ENCODE data around the gene BBS4. TPM values are rescaled to one million over a fixed set of nuclear protein-coding genes. Genes with fewer than 3 reads are reported as not detected.
"Not testable (repeated sequence)": the region's sequence is repeated elsewhere in the genome, so short reads cannot be mapped to it uniquely, and the experiment has no call there.

Gene BBS4
- total and polyA plus RNA-seq, 2 of the 4 experiments (the other 2 are of a cell fraction): 15.8 to 21.0 TPM

DNA sequence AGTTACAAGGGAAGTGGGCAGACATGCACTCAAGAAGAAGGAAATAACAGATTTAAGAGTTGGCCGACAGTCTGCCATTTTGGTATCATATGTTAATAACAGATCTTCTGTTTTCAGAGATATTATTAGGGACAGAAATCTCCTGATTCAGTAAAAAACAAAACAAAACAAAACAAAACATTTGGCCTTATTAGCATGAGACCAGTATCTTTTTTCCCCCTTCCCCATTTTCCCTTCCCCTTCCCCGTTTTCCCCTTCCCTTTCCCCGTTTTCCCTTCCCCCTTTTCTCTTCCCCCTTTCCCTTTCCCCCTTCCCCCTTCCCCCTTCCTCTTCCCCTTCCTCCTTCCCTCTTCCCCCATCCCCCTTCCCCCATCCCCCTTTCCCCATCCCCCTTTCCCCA lies 39.4 kb downstream of the BBS4 start:
- Histone ChIP-seq H3K9me1 (ENCODE audit: insufficient read depth, low read length) (no peaks in the 10 kb centered on the region), H2BK15ac (ENCODE audit: low read depth, low read length) (no peak overlapping the region), H4K5ac (ENCODE audit: low read depth, low read length) (no peak overlapping the region), H4K8ac (ENCODE audit: low read depth in 2 of 2, low read length in 2 of 2) (no peak overlapping the region), H3K4ac (ENCODE audit: low read depth, low read length) (no peak overlapping the region), H3K27ac (ENCODE audit: insufficient read depth, low read length) (no peak overlapping the region), H3K56ac (ENCODE audit: extremely low read depth, insufficient read depth, low read length) (no peak overlapping the region), H3K27me3 (ENCODE audit: control insufficient read depth, insufficient read depth, low read length) (no peaks in the 10 kb centered on the region), H3K4me1 (ENCODE audit: control insufficient read depth, insufficient read depth, low read length) (no peaks in the 10 kb centered on the region), H3K18ac (ENCODE audit: low read depth, low read length) (no peak overlapping the region), H2BK120ac (ENCODE audit: low read depth, low read length) (no peak overlapping the region), H2BK20ac (ENCODE audit: low read depth, low read length) (no peak overlapping the region), H2AK9ac (replicated peaks; ENCODE audit: low read depth, low read length, poor library complexity) (no peak overlapping the region), H2BK5ac (ENCODE audit: low read depth, low read length, poor library complexity, severe bottlenecking) (no peak overlapping the region), H2AK5ac (ENCODE audit: low read depth, low read length) (no peak overlapping the region), H4K20me1 (ENCODE audit: insufficient read depth, low read length) (no peaks in the 10 kb centered on the region), H3K9ac (ENCODE audit: low read depth, low read length) (no peak overlapping the region), H3K4me3 (ENCODE audit: insufficient read depth, low read depth, low read length) (no peak overlapping the region), H3K23ac (ENCODE audit: low read depth, low read length) (no peak overlapping the region), H3K79me1 (ENCODE audit: low read depth in 1 of 2, low read length in 2 of 2) (no peaks in the 10 kb centered on the region), H3K14ac (replicated peaks; ENCODE audit: low read depth, low read length) (no peak overlapping the region), H3K36me3 (ENCODE audit: control insufficient read depth, insufficient read depth, low read length) (no peaks in the 10 kb centered on the region), H3K4me2 (ENCODE audit: low read depth, low read length) (no peak overlapping the region), H4K91ac (ENCODE audit: insufficient read depth, low read depth, low read length) (no peak overlapping the region), H2AFZ (replicated peaks; ENCODE audit: low read length, poor library complexity) (no peak overlapping the region), H3K9me3 (ENCODE audit: control insufficient read depth, insufficient read depth, low read length) (no peaks in the 10 kb centered on the region)
- no TSS peak for BruUV-seq (replicated peaks)
- intact Hi-C loops (cut with micrococcal nuclease) (loop anchor here (10.0 kb wide), 1 partner anchor 519 kb away; no protein-coding TSS in a partner anchor), dilution Hi-C loops (cut with HindIII; ENCODE audit: low sequenced_read_pairs, unreplicated experiment) (no loop called here), in situ Hi-C loops (cut with MboI; ENCODE audit: low sequenced_read_pairs) (loop anchor here (10.0 kb wide), 1 partner anchor 359 kb away; no protein-coding TSS in a partner anchor)
- no CpG with 5 or more reads among the region's 3 CpGs for WGBS, 2 experiments (ENCODE audit: extremely low coverage in 2 of 2, insufficient read length in 1 of 2)
- ChIA-PET CTCF (interaction anchor here (0.5 kb wide), 1 partner anchor 266 kb away, joined by 3 read pairs; no protein-coding TSS in a partner anchor), POLR2A (ENCODE audit: unreplicated experiment) (no interaction called here)
- DNase-seq: no peak
- TF ChIP-seq MAFK (IDR thresholded peaks at IDR 0.05; ENCODE audit: low read depth, low read length) (no peak), RCOR1 (IDR thresholded peaks at IDR 0.05; ENCODE audit: insufficient replicate concordance, low read length) (no peak), CEBPB (IDR thresholded peaks at IDR 0.05; ENCODE audit: low read depth, low read length) (no peak), MAZ (IDR thresholded peaks at IDR 0.05; ENCODE audit: borderline replicate concordance, low read depth, low read length) (no peak), MXI1 (IDR thresholded peaks at IDR 0.05; ENCODE audit: borderline replicate concordance, low read depth, low read length) (no peak), RAD21 (IDR thresholded peaks at IDR 0.05; ENCODE audit: low read length) (no peak), BHLHE40 (IDR thresholded peaks at IDR 0.05; ENCODE audit: low read depth, low read length) (no peak)
- no peak for ATAC-seq (ENCODE audit: low read depth)

DNA sequence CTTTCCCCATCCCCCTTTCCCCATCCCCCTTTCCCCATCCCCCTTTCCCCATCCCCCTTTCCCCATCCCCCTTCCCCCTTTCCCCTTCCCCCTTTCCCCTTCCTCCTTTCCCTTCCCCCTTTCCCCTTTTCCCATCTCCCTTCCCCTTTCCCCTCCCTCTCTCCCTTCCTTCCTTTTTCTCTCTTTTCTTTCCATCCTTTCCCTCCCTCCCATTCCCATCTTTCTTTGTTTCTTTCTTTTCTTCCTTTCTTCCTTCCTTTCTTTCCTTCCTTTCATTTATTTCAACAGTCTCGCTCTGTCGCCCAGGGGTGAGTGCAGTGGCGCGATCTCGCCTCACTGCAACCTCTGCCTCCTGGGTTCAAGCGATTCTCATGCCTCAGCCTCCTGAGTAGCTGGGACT lies 39.8 kb downstream of the BBS4 start:
- H2AK9ac ChIP-seq (replicated peaks; ENCODE audit: low read depth, low read length, poor library complexity); H3K4me1 ChIP-seq (ENCODE audit: control insufficient read depth, insufficient read depth, low read length); H3K9ac ChIP-seq (ENCODE audit: low read depth, low read length); H4K20me1 ChIP-seq (ENCODE audit: insufficient read depth, low read length); H3K27ac ChIP-seq (ENCODE audit: insufficient read depth, low read length); H2AK5ac ChIP-seq (ENCODE audit: low read depth, low read length); H2BK15ac ChIP-seq (ENCODE audit: low read depth, low read length); H4K91ac ChIP-seq (ENCODE audit: insufficient read depth, low read depth, low read length); H3K9me1 ChIP-seq (ENCODE audit: insufficient read depth, low read length); H3K14ac ChIP-seq (replicated peaks; ENCODE audit: low read depth, low read length); H3K9me3 ChIP-seq (ENCODE audit: control insufficient read depth, insufficient read depth, low read length); H2BK120ac ChIP-seq (ENCODE audit: low read depth, low read length); BruUV-seq (replicated peaks); dilution Hi-C loops (cut with HindIII; ENCODE audit: low sequenced_read_pairs, unreplicated experiment); H2BK5ac ChIP-seq (ENCODE audit: low read depth, low read length, poor library complexity, severe bottlenecking); H3K18ac ChIP-seq (ENCODE audit: low read depth, low read length); CTCF ChIA-PET; H2BK20ac ChIP-seq (ENCODE audit: low read depth, low read length); H2AFZ ChIP-seq (replicated peaks; ENCODE audit: low read length, poor library complexity); DNase-seq; H3K4me2 ChIP-seq (ENCODE audit: low read depth, low read length); H3K27me3 ChIP-seq (ENCODE audit: control insufficient read depth, insufficient read depth, low read length); H3K4ac ChIP-seq (ENCODE audit: low read depth, low read length); H4K8ac ChIP-seq (ENCODE audit: low read depth in 2 of 2, low read length in 2 of 2); H3K79me1 ChIP-seq (ENCODE audit: low read depth in 1 of 2, low read length in 2 of 2); POLR2A ChIA-PET (ENCODE audit: unreplicated experiment); H3K23ac ChIP-seq (ENCODE audit: low read depth, low read length); H4K5ac ChIP-seq (ENCODE audit: low read depth, low read length); ATAC-seq (ENCODE audit: low read depth); H3K4me3 ChIP-seq (ENCODE audit: insufficient read depth, low read depth, low read length); H3K36me3 ChIP-seq (ENCODE audit: control insufficient read depth, insufficient read depth, low read length); H3K56ac ChIP-seq (ENCODE audit: extremely low read depth, insufficient read depth, low read length): not testable (repeated sequence)
- WGBS, 2 experiments (ENCODE audit: extremely low coverage in 2 of 2, insufficient read length in 1 of 2): no CpG with 5 or more reads among the region's 6 CpGs
- in situ Hi-C loops (cut with MboI; ENCODE audit: low sequenced_read_pairs): loop anchor here (10.0 kb wide), 1 partner anchor 359 kb away; no protein-coding TSS in a partner anchor
- intact Hi-C loops (cut with micrococcal nuclease): loop anchor here (10.0 kb wide), 1 partner anchor 519 kb away; no protein-coding TSS in a partner anchor
